Activated naive CD4-positive, alpha-beta T cell (primary cell): ENCODE data around the gene ARL6.

Experiments
- DNase-seq, 4 experiments: peaks; one replicate each; lab custom pipeline; 2025; lab: John Stamatoyannopoulos, UW

The ARL6 gene, protein sequence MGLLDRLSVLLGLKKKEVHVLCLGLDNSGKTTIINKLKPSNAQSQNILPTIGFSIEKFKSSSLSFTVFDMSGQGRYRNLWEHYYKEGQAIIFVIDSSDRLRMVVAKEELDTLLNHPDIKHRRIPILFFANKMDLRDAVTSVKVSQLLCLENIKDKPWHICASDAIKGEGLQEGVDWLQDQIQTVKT

DNA sequence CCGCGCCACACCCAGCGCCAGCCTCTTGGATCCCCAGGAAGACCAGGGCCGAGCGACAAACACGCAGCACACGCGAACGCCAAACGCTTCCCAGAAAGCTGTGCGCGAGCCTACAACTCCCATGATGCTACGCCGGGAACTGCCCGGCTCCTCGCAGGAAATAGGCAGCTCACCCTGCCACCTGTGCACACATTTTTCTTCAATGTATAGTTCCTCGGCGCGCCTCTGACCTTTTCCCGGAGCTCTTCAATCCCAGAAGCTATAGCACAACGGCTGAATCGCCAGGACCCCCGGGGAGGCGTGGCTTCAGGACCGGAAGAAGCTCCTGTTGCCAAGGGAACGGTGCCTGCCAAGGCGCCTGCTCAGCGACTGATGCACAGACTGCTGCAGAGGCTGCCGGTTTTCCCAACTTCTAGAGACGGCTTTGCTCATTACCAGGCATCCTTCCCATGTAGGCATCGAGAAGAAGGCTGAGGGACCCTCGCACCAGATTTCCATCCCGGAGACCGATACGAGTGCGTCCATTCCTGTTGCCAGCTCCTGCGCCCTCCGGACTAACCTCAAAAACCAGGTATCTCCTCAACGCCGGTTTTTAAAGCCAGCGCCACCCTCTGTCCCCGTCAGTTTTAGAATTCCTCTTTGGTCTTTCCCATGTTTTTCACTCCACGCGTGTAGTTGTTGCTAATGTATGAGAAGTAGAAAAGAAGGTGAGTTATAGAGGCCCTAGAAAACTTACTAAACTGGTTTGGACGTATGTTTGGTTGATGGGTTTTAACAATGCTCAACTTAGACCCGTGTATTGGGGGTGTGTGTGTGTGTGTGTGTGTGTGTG is at the start of gene ARL6:
ARL6 (plus strand) TSS at position 352 of the 832 bp plus-strand sequence. CDS start 3,350 bp downstream, outside the sequence.
- DNase-seq = peak; percentile 22 to 70 (median 48)

- peak; percentile 3 to 37 (median 18) for DNase-seq
Measured at GRCh38 chr3:97719156-97719821, 45.3 kb upstream of the ARL6 start.

- DNase-seq = no peak
Measured at GRCh38 chr3:97720417-97720816, 44.1 kb upstream of the ARL6 start.

DNA sequence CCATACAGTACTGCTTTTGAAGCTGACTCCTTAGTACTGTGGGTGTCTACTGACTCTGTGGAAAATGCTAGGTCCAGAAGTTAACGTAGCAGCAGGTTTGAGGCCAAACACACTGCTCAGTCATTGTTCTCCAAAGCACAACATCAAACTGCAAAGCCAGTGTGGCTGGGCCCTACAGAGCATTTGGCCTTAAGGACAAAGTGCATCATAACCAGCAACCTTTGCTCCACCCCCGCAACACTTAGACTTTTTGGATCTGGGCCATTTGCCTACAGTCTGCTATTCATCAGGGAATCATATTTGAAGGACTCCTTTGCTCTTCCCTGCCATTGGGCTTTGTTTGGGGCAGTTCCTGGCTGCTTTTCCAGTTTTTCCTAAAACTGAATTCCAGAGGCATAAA is 43.1 kb upstream of the ARL6 start:
- DNase-seq = no peak

GRCh38 chr3:97736928-97737327 is 27.6 kb upstream of the ARL6 start:
- no peak for DNase-seq

DNA sequence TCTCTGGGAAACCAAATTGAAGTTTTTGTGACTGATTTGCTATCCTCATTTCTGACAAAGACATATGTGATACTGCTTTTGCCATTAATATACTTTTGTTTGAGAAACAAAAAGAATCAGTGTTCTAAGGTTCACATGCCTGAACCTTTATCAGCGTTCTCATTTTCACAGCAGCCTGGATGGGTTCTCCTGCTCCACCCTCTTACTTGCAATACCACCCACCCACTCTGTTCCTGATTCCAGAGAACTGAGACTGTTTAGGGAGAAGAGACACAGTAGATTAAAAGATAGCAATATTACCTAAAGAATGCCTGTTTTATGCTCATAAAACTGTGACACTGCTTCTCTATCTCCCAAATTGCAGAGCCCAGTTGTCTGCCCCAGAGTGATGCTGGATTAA is 25.8 kb upstream of the ARL6 start:
- DNase-seq = no peak

DNA sequence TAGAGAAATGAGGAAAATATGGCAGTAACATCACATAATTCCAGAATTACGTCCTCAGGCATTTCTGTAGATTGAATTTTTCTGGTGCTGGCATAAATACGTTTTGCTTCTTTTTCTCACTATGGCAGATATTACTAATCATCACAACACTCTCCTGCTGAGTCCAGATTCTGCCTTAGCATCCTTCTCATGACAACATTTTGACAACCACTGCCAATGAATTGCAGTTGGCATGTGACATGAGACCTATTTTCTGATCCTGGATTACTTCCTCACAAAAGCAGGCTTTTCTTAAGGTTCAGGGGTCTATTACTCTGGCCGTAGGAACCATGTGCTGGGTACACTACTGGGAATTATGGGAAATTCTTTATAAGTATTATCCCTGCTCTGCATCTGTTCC is 22.5 kb upstream of the ARL6 start:
- DNase-seq = no peak

- DNase-seq = no peak
Measured at GRCh38 chr3:97744289-97744688, 20.3 kb upstream of the ARL6 start.

GRCh38 chr3:97763586-97764406 is 762 bp upstream of the ARL6 start:
- DNase-seq = no peak

DNA sequence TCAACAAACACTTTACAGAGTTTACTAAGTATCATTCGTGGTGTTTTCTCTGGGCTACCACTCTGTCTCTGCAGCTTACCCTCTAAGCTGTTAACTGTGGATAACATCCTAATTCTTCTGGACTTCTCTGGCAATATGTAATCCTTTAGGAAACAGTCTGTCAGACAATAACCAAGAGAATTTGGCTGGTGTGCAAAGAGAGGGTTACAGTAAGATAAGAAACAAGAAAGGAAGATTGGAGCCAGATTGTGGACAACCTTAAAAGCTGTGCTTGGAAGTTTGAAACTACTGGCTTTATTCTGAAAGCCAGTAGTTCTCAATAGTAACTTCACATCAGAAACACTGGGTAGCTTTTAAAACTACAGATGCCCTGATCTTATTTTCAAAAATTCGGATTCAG is 778 bp downstream of the ARL6 start:
- no peak for DNase-seq

DNA sequence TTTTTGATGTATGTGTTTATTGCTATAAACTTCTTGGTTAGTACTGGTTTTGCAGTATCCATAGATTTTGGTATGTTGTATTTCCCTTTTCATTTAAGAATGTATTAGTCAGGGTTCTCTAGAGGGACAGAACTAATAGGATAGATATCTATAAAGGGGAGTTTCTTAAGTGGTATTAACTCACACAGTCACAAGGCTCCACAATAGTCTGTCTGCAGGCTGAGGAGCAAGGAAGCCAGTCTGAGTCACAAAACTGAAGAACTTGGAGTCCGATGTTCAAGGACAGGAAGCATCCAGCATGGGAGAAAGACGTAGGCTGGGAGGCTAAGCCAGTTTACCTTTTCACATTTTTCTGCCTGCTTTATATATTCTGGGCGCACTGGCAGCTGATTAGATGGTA is 8.4 kb downstream of the ARL6 start:
- DNase-seq = no peak

DNA sequence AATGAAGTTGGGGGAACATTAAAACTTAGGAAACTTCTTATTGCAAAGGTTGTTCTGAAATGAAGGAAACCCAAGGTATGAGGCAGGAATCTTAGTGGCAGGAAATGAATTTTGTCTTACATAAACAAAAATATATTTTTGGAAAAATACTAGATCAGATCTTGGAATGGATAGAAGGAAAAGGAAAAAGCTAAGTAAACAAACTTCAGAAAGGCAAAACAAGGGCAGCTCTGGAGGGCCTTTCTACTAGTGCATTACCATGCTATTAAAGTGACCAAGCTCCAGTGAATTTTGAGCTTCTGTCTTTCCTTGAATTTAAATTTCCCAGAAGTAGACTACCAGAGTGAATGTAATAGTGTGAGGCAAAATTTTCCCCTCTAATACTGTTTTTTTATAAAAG is 13.6 kb downstream of the ARL6 start:
- DNase-seq = no peak

DNA sequence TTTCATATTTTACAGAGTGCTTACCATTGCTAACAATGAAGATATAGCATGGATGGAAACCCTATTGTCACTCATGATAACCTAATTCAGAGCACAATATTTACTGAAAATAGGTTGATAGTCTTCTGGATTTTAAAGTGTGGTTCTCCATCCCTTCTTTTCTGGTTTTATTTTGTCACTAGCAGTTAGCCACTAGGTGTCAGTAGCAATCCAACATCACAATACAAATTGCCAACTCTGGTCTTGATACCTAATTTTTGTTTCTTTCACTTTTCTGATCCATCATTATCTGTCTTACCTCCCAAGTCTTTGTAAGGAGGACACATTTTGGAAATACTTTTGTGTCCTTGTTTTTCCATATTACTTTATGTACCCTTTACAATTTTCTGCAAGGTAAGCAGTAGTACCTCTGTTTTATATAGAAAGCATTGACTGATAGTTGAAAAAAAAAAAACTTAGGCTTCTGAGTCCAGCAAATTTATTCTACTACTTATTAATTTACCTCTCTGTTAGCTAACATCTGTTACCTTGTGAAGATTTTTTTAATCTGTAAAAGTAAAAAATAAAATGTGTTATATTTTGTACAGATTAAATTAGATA is 29.0 kb downstream of the ARL6 start:
- no peak for DNase-seq

- DNase-seq = no peak
Measured at GRCh38 chr3:97795951-97796350, 31.4 kb downstream of the ARL6 start.

DNA sequence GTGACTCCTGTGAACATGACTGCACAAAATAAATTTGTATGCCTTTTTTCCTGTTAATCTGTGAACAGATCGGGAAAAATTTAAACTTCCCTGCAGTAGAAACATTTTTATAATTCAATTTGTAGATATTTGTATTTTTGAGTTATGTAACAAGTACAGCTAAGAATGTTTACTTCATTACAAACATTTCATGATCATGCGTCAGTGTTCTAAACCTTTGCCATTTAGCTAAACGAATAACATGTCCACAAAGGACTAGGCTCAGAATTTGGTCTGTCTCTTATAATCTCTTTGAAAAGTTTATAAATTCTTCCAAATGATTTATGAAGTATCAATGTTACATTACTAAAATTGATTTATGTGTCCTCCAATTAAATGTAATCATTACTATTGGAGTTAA is 39.9 kb downstream of the ARL6 start:
- no peak for DNase-seq

GRCh38 chr3:97810779-97811390 is 46.3 kb downstream of the ARL6 start:
- no peak for DNase-seq

DNA sequence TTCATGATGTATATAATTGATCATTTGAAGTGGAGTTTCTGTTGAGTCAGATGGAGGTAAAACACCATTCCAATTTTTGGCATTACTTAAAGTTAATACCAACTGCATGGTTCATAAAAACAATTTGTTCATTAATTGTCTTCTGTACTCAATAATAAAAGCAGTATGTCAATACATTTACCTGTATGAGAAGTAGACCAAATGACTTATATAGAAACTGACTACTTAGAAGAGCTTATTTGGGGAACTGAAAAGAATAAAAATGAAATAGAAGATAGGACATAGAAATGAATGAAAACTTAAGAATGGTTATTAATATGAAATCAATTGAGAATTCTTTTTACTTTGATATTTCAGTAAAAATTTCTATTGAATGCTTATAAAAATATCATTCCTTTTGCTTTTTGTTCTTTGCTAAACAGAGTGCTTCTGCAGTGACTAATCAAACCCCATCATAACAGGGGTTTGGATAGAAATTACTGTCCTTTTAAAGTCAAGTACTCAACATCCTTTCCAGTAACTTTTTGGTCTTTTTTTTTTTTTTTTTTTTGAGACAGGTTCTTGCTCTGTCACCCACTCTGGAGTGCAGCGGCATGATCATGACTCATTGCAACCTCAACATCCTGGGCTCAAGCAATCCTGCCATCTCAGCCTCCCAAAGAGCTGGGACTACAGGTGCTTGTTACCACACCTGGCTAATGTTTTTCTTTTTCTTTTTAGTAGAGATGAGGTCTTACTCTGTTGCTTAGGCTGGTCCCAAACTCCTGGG is 50.8 kb downstream of the ARL6 start:
- DNase-seq = peak in 1 of 4 experiments; percentile 10

GRCh38 chr3:97816811-97817210 is 52.3 kb downstream of the ARL6 start:
- DNase-seq = no peak

DNA sequence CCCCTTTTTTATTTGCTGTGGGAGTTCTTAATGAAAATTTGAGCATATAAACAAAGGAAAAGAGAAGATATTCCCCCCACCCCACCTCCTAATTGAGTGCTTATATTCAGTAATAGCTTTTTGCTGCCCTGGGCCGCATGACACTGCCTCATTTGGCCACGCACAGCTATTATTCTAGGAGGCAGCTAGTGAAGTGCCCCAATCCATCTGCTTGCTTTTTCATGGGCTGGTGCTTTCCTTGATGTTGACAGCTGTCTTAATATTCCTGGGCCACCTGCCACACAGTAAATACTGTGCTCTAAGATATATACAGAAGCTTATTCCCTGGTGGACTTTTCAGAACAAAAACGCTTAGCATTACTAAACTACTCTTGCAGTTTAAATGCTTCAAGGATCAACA is 53.4 kb downstream of the ARL6 start:
- DNase-seq = no peak

GRCh38 chr3:97820780-97821179 is 56.2 kb downstream of the ARL6 start:
- DNase-seq = no peak
